DND-41 (cell line): Measurements from ENCODE around the gene ERC1.

Experiments used
- ATAC-seq: fragments of 200-7000 bp; cut with Tn5 transposase; 3 replicates; pipeline ENCODE4 v1.9.1; 2021; ENCODE audit warnings: low read depth; ENCODE audit not compliant: insufficient read depth
- DNase-seq: peaks from one replicate; pipeline ENCODE4 v3.0.0-alpha.2; 2020
- H2AFZ ChIP-seq: 2 replicates; pipeline ENCODE4 v1.6.0; 2012; ENCODE audit warnings: low read depth, low read length
- H3K27ac ChIP-seq: 2 replicates; pipeline ENCODE4 v1.5.1; 2012; ENCODE audit warnings: low read length, inconsistent platforms
- H3K27me3 ChIP-seq: fragments of 200-600 bp; sonication (generic); 2 replicates; pipeline ENCODE4 v1.6.0; 2012; ENCODE audit warnings: low read length, mild to moderate bottlenecking, inconsistent platforms; ENCODE audit not compliant: insufficient read depth, poor library complexity
- H3K36me3 ChIP-seq: 2 replicates; pipeline ENCODE4 v1.5.1; 2012; ENCODE audit warnings: low read length, inconsistent platforms; ENCODE audit not compliant: insufficient read depth
- H3K4me1 ChIP-seq: 2 replicates; pipeline ENCODE4 v1.5.1; 2012; ENCODE audit warnings: mild to moderate bottlenecking, low read length; ENCODE audit not compliant: insufficient read depth
- H3K4me2 ChIP-seq: 2 replicates; pipeline ENCODE4 v1.6.0; 2012; ENCODE audit warnings: mild to moderate bottlenecking, moderate library complexity, low read length, inconsistent platforms; ENCODE audit not compliant: insufficient read depth
- H3K4me3 ChIP-seq, 2 experiments: fragments of 200-600 bp in 1 of 2; shearing (Covaris generic) in 1 of 2; 2 replicates each; pipeline ENCODE4 v1.5.1; 2012 to 2016; ENCODE audit warnings: inconsistent platforms in 2 of 2, low read length in 2 of 2, mild to moderate bottlenecking in 2 of 2, low read depth in 1 of 2, moderate library complexity in 1 of 2
- H3K79me2 ChIP-seq: 2 replicates; pipeline ENCODE4 v1.6.0; 2012; ENCODE audit warnings: low read length, inconsistent platforms; ENCODE audit not compliant: insufficient read depth
- H3K9ac ChIP-seq: 2 replicates; pipeline ENCODE4 v1.6.0; 2012; ENCODE audit warnings: low read depth, mild to moderate bottlenecking, inconsistent platforms, low read length, moderate library complexity
- H3K9me3 ChIP-seq: 2 replicates; pipeline ENCODE4 v1.5.1; 2012; ENCODE audit warnings: low read length, moderate library complexity, mild to moderate bottlenecking, inconsistent platforms; ENCODE audit not compliant: insufficient read depth, severe bottlenecking
- H4K20me1 ChIP-seq: 2 replicates; pipeline ENCODE4 v1.6.0; 2012; ENCODE audit warnings: low read length; ENCODE audit not compliant: insufficient read depth
- EZH2 ChIP-seq: IDR thresholded peaks from 3 replicates; pipeline ENCODE4 v1.6.1; 2012; ENCODE audit warnings: borderline replicate concordance, low read depth, mild to moderate bottlenecking, moderate library complexity, low read length, inconsistent platforms; ENCODE audit not compliant: severe bottlenecking
- TF ChIP-seq, protein P1 (sequence below): IDR thresholded peaks from 2 replicates; pipeline ENCODE4 v1.5.1; 2012; ENCODE audit warnings: borderline replicate concordance, low read length, moderate library complexity, mild to moderate bottlenecking; ENCODE audit not compliant: poor library complexity, severe bottlenecking; ENCODE audit errors: extremely low read depth

Gene ERC1

DNA sequence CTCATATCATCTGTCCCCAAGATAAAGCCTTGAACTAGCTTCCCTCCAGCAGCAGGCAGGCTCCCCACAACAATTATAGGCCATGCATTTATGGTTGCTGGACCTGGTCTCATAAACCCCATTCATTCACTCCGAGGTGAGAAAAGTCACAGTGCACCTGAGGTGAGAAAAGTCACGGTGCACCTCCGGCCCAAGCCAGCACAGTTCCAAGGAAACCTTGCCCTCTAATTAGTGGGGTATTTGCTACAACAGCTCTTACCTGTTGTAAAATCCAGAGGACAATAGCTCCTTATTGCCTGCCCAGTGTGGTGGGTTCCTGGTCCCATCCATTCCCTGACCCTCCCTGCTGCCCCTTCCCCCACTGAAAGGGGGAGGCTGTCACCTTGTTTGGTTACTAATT lies 537.8 kb downstream of the ERC1 start:
- peaks cover 24% of the 10 kb centered on the region for H3K27me3 ChIP-seq
- ATAC-seq = no peak
- H3K4me2 ChIP-seq = no peak overlapping the region
- H3K4me1 ChIP-seq = peaks cover 5% of the 10 kb centered on the region
- TF ChIP-seq, protein P1, sequence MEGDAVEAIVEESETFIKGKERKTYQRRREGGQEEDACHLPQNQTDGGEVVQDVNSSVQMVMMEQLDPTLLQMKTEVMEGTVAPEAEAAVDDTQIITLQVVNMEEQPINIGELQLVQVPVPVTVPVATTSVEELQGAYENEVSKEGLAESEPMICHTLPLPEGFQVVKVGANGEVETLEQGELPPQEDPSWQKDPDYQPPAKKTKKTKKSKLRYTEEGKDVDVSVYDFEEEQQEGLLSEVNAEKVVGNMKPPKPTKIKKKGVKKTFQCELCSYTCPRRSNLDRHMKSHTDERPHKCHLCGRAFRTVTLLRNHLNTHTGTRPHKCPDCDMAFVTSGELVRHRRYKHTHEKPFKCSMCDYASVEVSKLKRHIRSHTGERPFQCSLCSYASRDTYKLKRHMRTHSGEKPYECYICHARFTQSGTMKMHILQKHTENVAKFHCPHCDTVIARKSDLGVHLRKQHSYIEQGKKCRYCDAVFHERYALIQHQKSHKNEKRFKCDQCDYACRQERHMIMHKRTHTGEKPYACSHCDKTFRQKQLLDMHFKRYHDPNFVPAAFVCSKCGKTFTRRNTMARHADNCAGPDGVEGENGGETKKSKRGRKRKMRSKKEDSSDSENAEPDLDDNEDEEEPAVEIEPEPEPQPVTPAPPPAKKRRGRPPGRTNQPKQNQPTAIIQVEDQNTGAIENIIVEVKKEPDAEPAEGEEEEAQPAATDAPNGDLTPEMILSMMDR = no peak
- no peak for TF ChIP-seq EZH2
- no peak overlapping the region for H3K4me3 ChIP-seq
- no peaks in the 10 kb centered on the region for H3K9me3 ChIP-seq
- DNase-seq = no peak
- H3K79me2 ChIP-seq = no peaks in the 10 kb centered on the region
- no peak overlapping the region for H3K27ac ChIP-seq
- H2AFZ ChIP-seq = no peak overlapping the region
- H3K9ac ChIP-seq = no peak overlapping the region
- peaks cover 6% of the 10 kb centered on the region; the same call in 1 of the 2 replicates for H4K20me1 ChIP-seq
- no peaks in the 10 kb centered on the region for H3K36me3 ChIP-seq

DNA sequence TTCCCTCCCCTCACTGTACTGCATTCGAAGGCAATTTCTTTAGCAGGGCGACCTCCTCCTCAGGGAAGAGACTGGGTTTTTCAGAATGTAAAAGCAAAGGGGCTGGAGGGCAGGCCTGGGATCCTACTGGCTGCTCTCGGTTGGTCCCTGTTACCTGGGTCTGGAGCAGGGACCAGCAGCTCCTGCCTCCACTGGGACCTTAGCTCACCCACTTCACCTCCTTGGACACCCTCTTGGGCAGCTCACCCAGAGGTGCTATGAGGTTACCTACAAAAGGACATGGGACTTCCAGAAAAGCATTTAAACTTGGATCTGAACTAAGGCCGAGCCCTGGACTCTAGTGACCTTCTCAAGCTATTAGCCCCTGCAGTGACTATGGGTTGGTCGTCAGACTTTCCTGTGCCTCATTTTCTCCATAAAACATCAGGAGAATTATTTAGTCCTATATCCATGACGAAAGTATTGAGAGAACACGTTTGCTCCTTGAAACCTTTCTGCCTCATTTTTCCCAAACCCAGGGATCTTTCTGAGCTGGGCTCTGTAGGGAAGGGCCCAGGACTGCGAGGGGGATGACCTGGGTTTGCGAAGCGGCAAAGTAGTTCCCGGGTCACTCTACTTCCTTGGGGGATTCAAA lies 538.3 kb downstream of the ERC1 start:
- Histone ChIP-seq H2AFZ (no peak overlapping the region), H3K27me3 (peaks cover 29% of the 10 kb centered on the region), H3K36me3 (no peaks in the 10 kb centered on the region), H3K27ac (no peak overlapping the region), H3K9me3 (no peaks in the 10 kb centered on the region), H3K79me2 (no peaks in the 10 kb centered on the region), H3K4me3 (no peak overlapping the region), H3K9ac (no peak overlapping the region), H4K20me1 (peaks cover 6% of the 10 kb centered on the region; the same call in 1 of the 2 replicates), H3K4me1 (peaks cover 10% of the 10 kb centered on the region), H3K4me2 (no peak overlapping the region)
- no peak for TF ChIP-seq EZH2
- TF ChIP-seq, protein P1 = no peak
- ATAC-seq = no peak
- no peak for DNase-seq

DNA sequence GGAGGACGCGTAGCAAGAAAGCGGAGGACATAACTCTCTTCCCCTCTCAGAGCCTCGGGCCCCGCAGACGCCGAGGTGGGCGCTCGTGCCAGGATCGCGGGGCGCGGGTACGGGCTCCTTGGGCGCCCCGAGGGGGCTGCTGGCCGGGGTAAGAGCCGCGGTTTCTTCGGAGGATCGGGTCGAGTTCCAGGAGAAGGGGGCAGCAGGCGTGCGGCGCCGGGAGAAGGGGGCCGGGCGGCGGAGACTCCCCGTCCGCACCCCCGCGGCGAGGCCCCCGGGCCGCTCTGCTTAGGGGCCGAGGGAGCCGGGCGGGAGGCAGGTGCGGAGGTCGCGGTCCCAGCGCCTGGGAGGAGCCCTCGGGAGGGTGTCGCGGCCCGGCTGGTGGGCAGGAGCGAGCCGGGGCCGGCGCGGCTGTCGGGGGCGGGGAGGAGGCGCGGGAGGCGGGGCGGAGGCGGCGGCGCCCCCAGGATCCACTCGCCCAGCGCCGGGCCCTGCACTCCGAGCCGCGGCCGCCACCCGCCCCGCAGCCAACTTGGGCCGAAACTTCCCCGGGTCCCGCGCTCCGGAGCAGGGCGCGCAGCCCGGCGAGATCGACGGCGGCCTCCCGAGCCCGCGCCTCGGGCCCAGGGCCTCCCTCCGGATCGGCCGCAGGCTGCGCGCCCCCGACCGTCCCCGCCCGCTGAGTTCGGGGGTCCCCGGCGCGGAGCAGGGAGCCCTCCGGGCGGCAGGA lies 539.0 kb downstream of the ERC1 start:
- H3K36me3 ChIP-seq = no peaks in the 10 kb centered on the region

More for the DNA sequence above, 539.0 kb downstream of the ERC1 start:
- TF ChIP-seq, protein P1 = no peak
- TF ChIP-seq EZH2 = no peak
- ATAC-seq = no peak
- Histone ChIP-seq H3K27ac (no peak overlapping the region), H3K4me2 (no peak overlapping the region), H3K9me3 (no peaks in the 10 kb centered on the region), H2AFZ (no peak overlapping the region), H3K79me2 (no peaks in the 10 kb centered on the region), H4K20me1 (peaks cover 6% of the 10 kb centered on the region), H3K4me3 (no peak overlapping the region), H3K27me3 (peaks cover 34% of the 10 kb centered on the region), H3K9ac (no peak overlapping the region), H3K4me1 (peaks cover 17% of the 10 kb centered on the region)
- no peak for DNase-seq
